DND-41 (cell line): Measurements from ENCODE around the gene TSPAN3.

Experiments
- EZH2 ChIP-seq: IDR thresholded peaks from 3 replicates; pipeline ENCODE4 v1.6.1; 2012; ENCODE audit warnings: borderline replicate concordance, low read depth, mild to moderate bottlenecking, moderate library complexity, low read length, inconsistent platforms; ENCODE audit not compliant: severe bottlenecking
- TF ChIP-seq, protein P1 (sequence below): IDR thresholded peaks from 2 replicates; pipeline ENCODE4 v1.5.1; 2012; ENCODE audit warnings: borderline replicate concordance, low read length, moderate library complexity, mild to moderate bottlenecking; ENCODE audit not compliant: poor library complexity, severe bottlenecking; ENCODE audit errors: extremely low read depth

DNA sequence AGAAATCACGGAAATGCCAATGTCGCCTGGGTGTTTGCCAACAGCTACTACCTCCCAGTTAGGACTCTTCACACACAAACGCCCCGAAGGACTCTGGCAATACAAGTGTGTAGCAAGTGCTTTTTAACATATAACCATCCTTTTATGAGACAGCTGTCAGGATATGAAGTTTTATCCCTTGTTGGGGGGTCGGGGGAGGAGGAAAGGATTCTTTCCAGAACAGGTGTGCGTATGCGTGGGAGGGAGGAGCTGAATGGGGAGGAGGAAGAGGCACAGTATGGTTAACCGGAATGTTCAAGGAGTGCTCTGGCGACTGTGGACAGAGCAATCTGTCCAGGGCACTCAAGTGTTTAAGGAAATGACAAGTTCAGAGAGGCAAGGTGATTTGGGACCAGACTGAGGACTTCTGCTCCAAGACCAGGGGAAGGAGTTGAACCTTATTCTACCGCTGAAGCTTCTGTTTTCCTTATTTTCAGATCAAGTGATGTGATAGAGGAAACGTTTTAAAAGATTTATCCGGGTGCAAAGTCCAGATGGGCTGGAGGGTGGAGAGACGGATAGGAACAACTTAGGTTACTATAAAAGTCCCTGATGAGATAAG is 1.3 kb downstream of the TSPAN3 start:
- TF ChIP-seq EZH2 = no peak
- TF ChIP-seq, protein P1, sequence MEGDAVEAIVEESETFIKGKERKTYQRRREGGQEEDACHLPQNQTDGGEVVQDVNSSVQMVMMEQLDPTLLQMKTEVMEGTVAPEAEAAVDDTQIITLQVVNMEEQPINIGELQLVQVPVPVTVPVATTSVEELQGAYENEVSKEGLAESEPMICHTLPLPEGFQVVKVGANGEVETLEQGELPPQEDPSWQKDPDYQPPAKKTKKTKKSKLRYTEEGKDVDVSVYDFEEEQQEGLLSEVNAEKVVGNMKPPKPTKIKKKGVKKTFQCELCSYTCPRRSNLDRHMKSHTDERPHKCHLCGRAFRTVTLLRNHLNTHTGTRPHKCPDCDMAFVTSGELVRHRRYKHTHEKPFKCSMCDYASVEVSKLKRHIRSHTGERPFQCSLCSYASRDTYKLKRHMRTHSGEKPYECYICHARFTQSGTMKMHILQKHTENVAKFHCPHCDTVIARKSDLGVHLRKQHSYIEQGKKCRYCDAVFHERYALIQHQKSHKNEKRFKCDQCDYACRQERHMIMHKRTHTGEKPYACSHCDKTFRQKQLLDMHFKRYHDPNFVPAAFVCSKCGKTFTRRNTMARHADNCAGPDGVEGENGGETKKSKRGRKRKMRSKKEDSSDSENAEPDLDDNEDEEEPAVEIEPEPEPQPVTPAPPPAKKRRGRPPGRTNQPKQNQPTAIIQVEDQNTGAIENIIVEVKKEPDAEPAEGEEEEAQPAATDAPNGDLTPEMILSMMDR = no peak
